GM20431 (cell line): ENCODE data around the gene PIPOX.

Source experiments
- in situ Hi-C: fragments of 300-500 bp; cut with MseI, MboI; formaldehyde crosslinking; loops from one replicate; pipeline ENCODE4 v1.15.0; 2020; ENCODE audit warnings: low sequenced_read_pairs; ENCODE audit not compliant: unreplicated experiment

The PIPOX gene

GRCh38 chr17:29042679-29043538 lies at the start of gene PIPOX:
Gene PIPOX, plus strand, starts transcription at chr17:29043141. Its CDS starts 85 bp downstream, at chr17:29043226.
- in situ Hi-C loops: no loop called here

- in situ Hi-C loops: no loop called here
These were observed 49.1 kb upstream of the PIPOX start for GRCh38 chr17:28993645-28994426.

- in situ Hi-C loops: no loop called here
These were observed 46.3 kb upstream of the PIPOX start for GRCh38 chr17:28996554-28997096.

- in situ Hi-C loops: no loop called here
These were observed 45.1 kb upstream of the PIPOX start for GRCh38 chr17:28997806-28998205.

- in situ Hi-C loops: no loop called here
These were observed 43.7 kb upstream of the PIPOX start for GRCh38 chr17:28999206-28999605.

GRCh38 chr17:29000973-29001372 lies 42.0 kb upstream of the PIPOX start:
- in situ Hi-C loops: no loop called here

GRCh38 chr17:29002811-29003210 lies 40.1 kb upstream of the PIPOX start:
- in situ Hi-C loops: no loop called here

- in situ Hi-C loops: no loop called here
These were observed 39.7 kb upstream of the PIPOX start for GRCh38 chr17:29003289-29003688.

GRCh38 chr17:29004081-29004692 lies 38.8 kb upstream of the PIPOX start:
- in situ Hi-C loops: no loop called here

GRCh38 chr17:29005936-29006511 lies 36.9 kb upstream of the PIPOX start, which contains the start of gene SEZ6:
Gene SEZ6, minus strand, starts transcription at chr17:29006033. Its CDS starts 164 bp downstream, at chr17:29005869.
- in situ Hi-C loops: no loop called here

- in situ Hi-C loops: no loop called here
These were observed 35.5 kb upstream of the PIPOX start for GRCh38 chr17:29007456-29007855.

GRCh38 chr17:29007860-29008455 lies 35.0 kb upstream of the PIPOX start:
- in situ Hi-C loops: no loop called here

- in situ Hi-C loops: no loop called here
These were observed 34.4 kb upstream of the PIPOX start for GRCh38 chr17:29008591-29008990.

GRCh38 chr17:29010129-29010528 lies 32.8 kb upstream of the PIPOX start:
- in situ Hi-C loops: no loop called here

GRCh38 chr17:29010586-29010985 lies 32.4 kb upstream of the PIPOX start:
- in situ Hi-C loops: no loop called here

GRCh38 chr17:29012535-29012934 lies 30.4 kb upstream of the PIPOX start:
- in situ Hi-C loops: no loop called here

- in situ Hi-C loops: no loop called here
These were observed 28.2 kb upstream of the PIPOX start for GRCh38 chr17:29014716-29015115.

GRCh38 chr17:29016345-29017210 lies 26.4 kb upstream of the PIPOX start:
- in situ Hi-C loops: no loop called here
